MM.1S (cell line): ENCODE measurements around the gene KDM6A.

Source experiments
- EZH2 ChIP-seq: fragments of 300-600 bp; sonication (generic); optimal IDR thresholded peaks from 2 replicates; pipeline ENCODE3; 2017; ENCODE audit warnings: low read depth, mild to moderate bottlenecking, antibody characterized with exemption, low read length, mixed read lengths
- EZH2phosphoT487 ChIP-seq: fragments of 300-600 bp; sonication (generic); IDR thresholded peaks from 2 replicates; pipeline ENCODE4 v1.6.1; 2018; ENCODE audit warnings: antibody characterized with exemption, low read length
- TF ChIP-seq, protein P1 (sequence below): fragments of 300-600 bp; sonication (generic); IDR thresholded peaks from 2 replicates; pipeline ENCODE4 v1.5.1; 2016; ENCODE audit warnings: antibody characterized with exemption, low read length, mixed read lengths

DNA sequence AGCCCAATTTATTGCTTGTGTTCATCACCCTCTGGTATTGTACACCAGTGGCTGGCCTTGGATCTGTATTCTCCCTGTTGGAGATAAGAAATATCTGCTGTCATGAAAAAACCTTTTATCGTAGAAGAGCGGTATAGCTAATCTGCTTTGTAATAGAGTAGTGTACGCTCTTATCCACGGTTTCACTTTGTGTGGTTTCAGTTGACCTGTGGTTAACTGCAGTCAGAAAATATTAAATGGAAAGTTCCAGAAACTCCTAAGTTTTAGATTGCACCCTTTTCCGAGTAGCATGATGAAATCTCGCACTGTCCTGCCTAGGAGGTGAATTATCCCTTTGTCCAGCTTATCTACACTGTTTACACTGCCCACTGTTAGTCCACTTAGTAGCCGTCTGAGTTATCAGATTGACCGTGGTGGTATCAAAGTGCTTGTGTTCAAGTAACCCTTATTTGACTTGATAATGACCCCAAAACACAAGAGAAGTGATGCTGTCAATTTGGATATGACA is 42.4 kb downstream of the KDM6A start:
- TF ChIP-seq EZH2phosphoT487 (no peak), EZH2 (no peak)
- TF ChIP-seq, protein P1, sequence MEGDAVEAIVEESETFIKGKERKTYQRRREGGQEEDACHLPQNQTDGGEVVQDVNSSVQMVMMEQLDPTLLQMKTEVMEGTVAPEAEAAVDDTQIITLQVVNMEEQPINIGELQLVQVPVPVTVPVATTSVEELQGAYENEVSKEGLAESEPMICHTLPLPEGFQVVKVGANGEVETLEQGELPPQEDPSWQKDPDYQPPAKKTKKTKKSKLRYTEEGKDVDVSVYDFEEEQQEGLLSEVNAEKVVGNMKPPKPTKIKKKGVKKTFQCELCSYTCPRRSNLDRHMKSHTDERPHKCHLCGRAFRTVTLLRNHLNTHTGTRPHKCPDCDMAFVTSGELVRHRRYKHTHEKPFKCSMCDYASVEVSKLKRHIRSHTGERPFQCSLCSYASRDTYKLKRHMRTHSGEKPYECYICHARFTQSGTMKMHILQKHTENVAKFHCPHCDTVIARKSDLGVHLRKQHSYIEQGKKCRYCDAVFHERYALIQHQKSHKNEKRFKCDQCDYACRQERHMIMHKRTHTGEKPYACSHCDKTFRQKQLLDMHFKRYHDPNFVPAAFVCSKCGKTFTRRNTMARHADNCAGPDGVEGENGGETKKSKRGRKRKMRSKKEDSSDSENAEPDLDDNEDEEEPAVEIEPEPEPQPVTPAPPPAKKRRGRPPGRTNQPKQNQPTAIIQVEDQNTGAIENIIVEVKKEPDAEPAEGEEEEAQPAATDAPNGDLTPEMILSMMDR = no peak
